ENCODE data around the gene ZNRF2. TPM values are rescaled to one million over a fixed set of nuclear protein-coding genes. Genes with fewer than 3 reads are reported as not detected.

ZNRF2 gene
- total RNA-seq, 4 donors from 2014 or later = 23.8 to 39.3 (median 34.6) TPM

DNA sequence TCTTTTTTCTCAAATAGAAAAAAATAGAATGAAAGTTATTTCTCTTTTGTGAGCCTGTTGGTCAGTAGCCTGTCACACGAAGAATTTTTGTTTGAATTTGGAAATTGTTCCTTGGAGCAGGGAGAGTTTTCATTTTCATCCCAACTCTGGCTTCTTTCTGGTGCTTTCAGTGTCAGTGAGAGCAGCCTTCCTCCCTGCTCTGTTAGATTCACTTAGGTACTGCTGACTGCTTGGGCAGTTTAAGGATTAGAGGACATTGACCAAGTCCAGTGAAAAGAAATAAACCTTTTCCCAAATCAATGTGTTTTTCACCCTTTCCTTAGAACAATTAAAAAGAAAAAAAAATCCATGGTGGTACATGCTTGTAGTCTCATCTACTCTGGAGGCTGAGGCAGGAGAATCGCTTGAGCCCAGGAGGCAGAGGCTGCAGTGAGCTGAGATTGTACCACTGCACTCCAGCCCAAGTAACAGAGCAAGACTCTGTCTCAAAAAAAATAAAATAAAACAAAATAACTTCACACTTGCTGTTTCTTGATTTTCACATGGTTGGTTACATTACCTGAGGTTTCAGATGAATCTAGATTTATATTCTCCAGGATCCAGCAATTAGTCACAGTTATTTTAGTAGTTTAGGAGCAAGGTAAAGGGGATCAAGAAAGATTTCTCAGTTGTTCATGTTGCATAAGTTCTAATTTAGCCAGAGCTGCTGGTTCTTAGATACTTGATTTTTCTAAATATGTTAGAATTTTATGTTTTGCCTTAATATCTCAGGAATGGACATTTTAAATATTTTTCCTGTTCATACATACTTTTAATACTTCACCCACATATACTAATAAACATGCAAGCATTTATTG, 63.1 kb downstream of the ZNRF2 start:
- 96% methylated on average over 2 of the region's 2 CpGs for WGBS
- Histone ChIP-seq H3K27me3 (no peaks in the 10 kb centered on the region), H3K27ac (peak overlapping the region; percentile 48), H3K4me1 (peaks cover 59% of the 10 kb centered on the region), H3K36me3 (no peaks in the 10 kb centered on the region), H3K4me3 (no peak overlapping the region), H3K9me3 (no peaks in the 10 kb centered on the region)
- no peak for DNase-seq (ENCODE audit: low spot score in 2 of 2)
- TF ChIP-seq CTCF (IDR thresholded peaks at IDR 0.05) (no peak), POLR2AphosphoS5 (IDR thresholded peaks at IDR 0.05) (no peak)

GRCh38 chr7:30348083-30348560, 63.7 kb downstream of the ZNRF2 start:
- Histone ChIP-seq H3K9me3 (no peaks in the 10 kb centered on the region), H3K36me3 (no peaks in the 10 kb centered on the region), H3K27me3 (no peaks in the 10 kb centered on the region), H3K4me3 (no peak overlapping the region), H3K4me1 (peaks cover 66% of the 10 kb centered on the region), H3K27ac (peak overlapping the region; percentile 84)
- 25% methylated on average over 2 of the region's 2 CpGs for WGBS
- TF ChIP-seq POLR2AphosphoS5 (IDR thresholded peaks at IDR 0.05) = no peak
- TF ChIP-seq EP300 (IDR thresholded peaks at IDR 0.05) = no peak
- TF ChIP-seq CTCF (IDR thresholded peaks at IDR 0.05) = no peak
- no peak for TF ChIP-seq POLR2A (IDR thresholded peaks at IDR 0.05)
- no peak for DNase-seq (ENCODE audit: low spot score in 2 of 2)

- no peak overlapping the region for H3K4me3 ChIP-seq
These were observed 64.8 kb downstream of the ZNRF2 start for GRCh38 chr7:30349170-30349569.

DNA sequence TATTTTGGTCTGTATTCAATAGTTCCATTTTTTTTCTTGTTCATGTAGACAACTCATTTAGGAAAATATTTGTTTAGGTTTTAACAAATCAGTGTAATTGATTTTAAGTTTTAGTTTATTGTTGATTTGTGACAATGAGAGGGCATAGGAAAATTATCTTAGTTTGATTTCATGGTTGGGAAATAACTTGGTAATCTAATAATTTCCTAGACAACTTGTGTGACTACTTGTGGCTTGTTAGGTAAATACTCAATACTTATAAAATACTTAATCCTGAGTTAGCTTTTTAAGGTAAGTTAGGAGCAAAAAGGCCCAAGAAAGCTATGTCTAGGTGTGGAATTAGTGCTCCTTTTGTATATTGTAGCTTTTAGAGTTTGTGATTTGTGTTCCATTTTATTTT, 65.4 kb downstream of the ZNRF2 start:
- DNase-seq (ENCODE audit: low spot score in 2 of 2) = no peak
- TF ChIP-seq POLR2AphosphoS5 (IDR thresholded peaks at IDR 0.05) = no peak
- TF ChIP-seq CTCF (IDR thresholded peaks at IDR 0.05) = no peak
- no peak for TF ChIP-seq EP300 (IDR thresholded peaks at IDR 0.05)
- no peak for TF ChIP-seq POLR2A (IDR thresholded peaks at IDR 0.05)
- no peak overlapping the region for H3K4me3 ChIP-seq
- H3K9me3 ChIP-seq = no peaks in the 10 kb centered on the region
- H3K27ac ChIP-seq = peak overlapping the region; percentile 18
- no peaks in the 10 kb centered on the region for H3K36me3 ChIP-seq
- peaks cover 66% of the 10 kb centered on the region for H3K4me1 ChIP-seq
- H3K27me3 ChIP-seq = no peaks in the 10 kb centered on the region

More at GRCh38 chr7:30349170-30349569, 64.8 kb downstream of the ZNRF2 start:
- Histone ChIP-seq H3K36me3 (no peaks in the 10 kb centered on the region), H3K4me1 (peaks cover 68% of the 10 kb centered on the region), H3K27ac (peak overlapping the region; percentile 84), H3K9me3 (no peaks in the 10 kb centered on the region), H3K27me3 (no peaks in the 10 kb centered on the region)
- TF ChIP-seq POLR2A (IDR thresholded peaks at IDR 0.05) (no peak), CTCF (IDR thresholded peaks at IDR 0.05) (no peak), EP300 (IDR thresholded peaks at IDR 0.05) (no peak)
- DNase-seq (ENCODE audit: low spot score in 2 of 2) = no peak
- 63% methylated on average over 3 of the region's 3 CpGs for WGBS

DNA sequence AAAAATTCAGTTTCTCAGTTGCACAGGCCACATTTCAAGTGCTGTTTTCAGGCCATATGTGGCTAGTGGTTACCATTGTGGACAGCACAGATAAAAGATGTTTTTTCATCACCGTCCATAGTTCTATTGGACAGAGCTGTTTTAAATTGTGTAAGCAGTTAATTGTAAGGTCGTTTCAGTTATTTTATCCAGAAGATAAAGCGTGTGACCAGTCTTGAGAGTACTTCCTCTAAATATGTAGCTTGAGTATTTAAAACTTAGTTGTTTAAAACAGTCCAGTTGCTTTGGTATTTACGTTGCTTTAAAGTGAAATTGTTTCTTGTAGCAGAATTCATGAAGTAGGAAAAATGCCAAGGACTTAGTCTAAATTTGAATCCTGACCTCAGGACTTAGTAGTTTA, 66.9 kb downstream of the ZNRF2 start:
- H3K4me3 ChIP-seq = no peak overlapping the region
- DNase-seq (ENCODE audit: low spot score in 2 of 2) = no peak
- no peak overlapping the region for H3K27ac ChIP-seq
- WGBS = 47% methylated on average over 4 of the region's 4 CpGs
- H3K36me3 ChIP-seq = no peaks in the 10 kb centered on the region
- TF ChIP-seq EP300 (IDR thresholded peaks at IDR 0.05) = no peak
- no peak for TF ChIP-seq POLR2A (IDR thresholded peaks at IDR 0.05)
- TF ChIP-seq POLR2AphosphoS5 (IDR thresholded peaks at IDR 0.05) = no peak
- no peak for TF ChIP-seq CTCF (IDR thresholded peaks at IDR 0.05)
- no peaks in the 10 kb centered on the region for H3K27me3 ChIP-seq
- H3K4me1 ChIP-seq = peaks cover 61% of the 10 kb centered on the region
- no peaks in the 10 kb centered on the region for H3K9me3 ChIP-seq
